ENCODE data around the gene POLN.

The POLN gene

GRCh38 chr4:2241410-2242353 is at the start of gene POLN, which contains the start of gene HAUS3:
POLN (minus strand) TSS chr4:2242121; CDS start chr4:2229231, 12,890 bp downstream.
HAUS3 (minus strand) TSS chr4:2242121; CDS start chr4:2240946, 1,175 bp downstream.
- peak; percentile 98 to 99 for DNase-seq (ENCODE audit: low read depth in 2 of 2)

- peak; percentile 47 to 67 for DNase-seq (ENCODE audit: low read depth in 2 of 2)
Measured at GRCh38 chr4:2290974-2291704, 49.2 kb upstream of the POLN start.

GRCh38 chr4:2290488-2290887 is 48.6 kb upstream of the POLN start:
- no peak for DNase-seq (ENCODE audit: low read depth in 2 of 2)

GRCh38 chr4:2289955-2290333 is 48.0 kb upstream of the POLN start:
- DNase-seq (ENCODE audit: low read depth in 2 of 2) = no peak

- no peak for DNase-seq (ENCODE audit: low read depth in 2 of 2)
Measured at GRCh38 chr4:2289311-2289954, 47.5 kb upstream of the POLN start.

GRCh38 chr4:2288051-2288541 is 46.2 kb upstream of the POLN start:
- DNase-seq (ENCODE audit: low read depth in 2 of 2) = no peak

- no peak for DNase-seq (ENCODE audit: low read depth in 2 of 2)
Measured at GRCh38 chr4:2287594-2287915, 45.6 kb upstream of the POLN start.

GRCh38 chr4:2286904-2287593 is 45.1 kb upstream of the POLN start:
- no peak for DNase-seq (ENCODE audit: low read depth in 2 of 2)

GRCh38 chr4:2285613-2286381 is 43.9 kb upstream of the POLN start:
- DNase-seq (ENCODE audit: low read depth in 2 of 2) = no peak

GRCh38 chr4:2284934-2285612 is 43.2 kb upstream of the POLN start:
- no peak for DNase-seq (ENCODE audit: low read depth in 2 of 2)

- no peak for DNase-seq (ENCODE audit: low read depth in 2 of 2)
Measured at GRCh38 chr4:2284161-2284933, 42.4 kb upstream of the POLN start.

- DNase-seq (ENCODE audit: low read depth in 2 of 2) = no peak
Measured at GRCh38 chr4:2283199-2283711, 41.3 kb upstream of the POLN start.

GRCh38 chr4:2281575-2282343 is 39.8 kb upstream of the POLN start:
- DNase-seq (ENCODE audit: low read depth in 2 of 2) = peak; percentile 57 to 65

- no peak for DNase-seq (ENCODE audit: low read depth in 2 of 2)
Measured at GRCh38 chr4:2280531-2281300, 38.8 kb upstream of the POLN start.

GRCh38 chr4:2277956-2278355 is 36.0 kb upstream of the POLN start:
- no peak for DNase-seq (ENCODE audit: low read depth in 2 of 2)

GRCh38 chr4:2276581-2277325 is 34.8 kb upstream of the POLN start:
- DNase-seq (ENCODE audit: low read depth in 2 of 2) = no peak
